IPS DF 6.9 (cell line): ENCODE results near the gene MSH5.

Source experiments
- DNase-seq: peaks from one replicate; pipeline ENCODE4 v3.0.0-alpha.2; 2013; ENCODE audit warnings: low read depth, low spot score
- H3K27ac ChIP-seq: one replicate; pipeline ENCODE4 v1.5.1; 2013; ENCODE audit warnings: low read length, control low read depth
- H3K27me3 ChIP-seq: 2 replicates; pipeline ENCODE4 v1.6.1; 2013; ENCODE audit warnings: mild to moderate bottlenecking, low read length; ENCODE audit not compliant: control insufficient read depth, insufficient read depth
- H3K36me3 ChIP-seq: 2 replicates; pipeline ENCODE4 v1.6.1; 2013; ENCODE audit warnings: low read length; ENCODE audit not compliant: control insufficient read depth, insufficient read depth
- H3K4me1 ChIP-seq: 2 replicates; pipeline ENCODE4 v1.6.1; 2013; ENCODE audit warnings: low read length; ENCODE audit not compliant: control insufficient read depth, insufficient read depth
- H3K4me3 ChIP-seq: 2 replicates; pipeline ENCODE4 v1.5.1; 2013; ENCODE audit warnings: mild to moderate bottlenecking, low read length
- H3K9me3 ChIP-seq: 2 replicates; pipeline ENCODE4 v1.6.1; 2013; ENCODE audit warnings: low read length, inconsistent platforms; ENCODE audit not compliant: control insufficient read depth, insufficient read depth
- WGBS: extraction: QIAGEN DNeasy Blood & Tissue Kit; methylation state at CpG from one replicate; pipeline ENCODE4 v1.1.7; 2013; ENCODE audit warnings: mixed read lengths, missing lambda C conversion rate; ENCODE audit not compliant: insufficient read length, insufficient coverage; 5-methylcytosine and 5-hydroxymethylcytosine counted together

The MSH5 gene

GRCh38 chr6:31712296-31712695 lies 27.5 kb upstream of the MSH5 start:
- DNase-seq: no peak
- Histone ChIP-seq H3K36me3 (no peaks in the 10 kb centered on the region), H3K27me3 (no peaks in the 10 kb centered on the region), H3K27ac (no peak overlapping the region), H3K9me3 (no peaks in the 10 kb centered on the region), H3K4me3 (no peak overlapping the region), H3K4me1 (peaks cover 6% of the 10 kb centered on the region)
- no CpG with 5 or more reads among the region's 8 CpGs for WGBS

GRCh38 chr6:31713465-31713864 lies 26.3 kb upstream of the MSH5 start:
- Histone ChIP-seq H3K9me3 (no peaks in the 10 kb centered on the region), H3K27ac (no peak overlapping the region), H3K36me3 (no peaks in the 10 kb centered on the region), H3K4me3 (no peak overlapping the region), H3K27me3 (no peaks in the 10 kb centered on the region), H3K4me1 (peaks cover 12% of the 10 kb centered on the region)
- no CpG with 5 or more reads among the region's 4 CpGs for WGBS
- no peak for DNase-seq

GRCh38 chr6:31713991-31714684 lies 25.7 kb upstream of the MSH5 start:
- Histone ChIP-seq H3K27ac (no peak overlapping the region), H3K36me3 (no peaks in the 10 kb centered on the region), H3K9me3 (no peaks in the 10 kb centered on the region), H3K4me1 (peaks cover 16% of the 10 kb centered on the region), H3K4me3 (no peak overlapping the region), H3K27me3 (no peaks in the 10 kb centered on the region)
- no peak for DNase-seq
- no CpG with 5 or more reads among the region's 5 CpGs for WGBS

GRCh38 chr6:31715022-31715958 lies 24.5 kb upstream of the MSH5 start, which contains the start of gene LY6G6D:
Gene LY6G6D, plus strand, starts transcription at chr6:31715348. Its CDS starts 8 bp downstream, at chr6:31715356.
- no CpG with 5 or more reads among the region's 16 CpGs for WGBS
- Histone ChIP-seq H3K4me1 (peaks cover 16% of the 10 kb centered on the region), H3K27me3 (no peaks in the 10 kb centered on the region), H3K27ac (no peak within 1 kb of the TSS), H3K9me3 (no peaks in the 10 kb centered on the region), H3K4me3 (no peak within 1 kb of the TSS; the same call in 1 of the 2 replicates), H3K36me3 (no peaks in the 10 kb centered on the region)
- DNase-seq: no peak

- H3K4me3 ChIP-seq: no peak overlapping the region
- H3K27me3 ChIP-seq: no peaks in the 10 kb centered on the region
- no peak for DNase-seq
- H3K4me1 ChIP-seq: peaks cover 16% of the 10 kb centered on the region
- no peaks in the 10 kb centered on the region for H3K36me3 ChIP-seq
- no CpG with 5 or more reads among the region's 10 CpGs for WGBS
- no peak overlapping the region for H3K27ac ChIP-seq
- no peaks in the 10 kb centered on the region for H3K9me3 ChIP-seq
These were observed 22.1 kb upstream of the MSH5 start for GRCh38 chr6:31717499-31718222.

GRCh38 chr6:31718265-31718664 lies 21.5 kb upstream of the MSH5 start:
- WGBS: no CpG with 5 or more reads among the region's 1 CpG
- Histone ChIP-seq H3K4me1 (peaks cover 16% of the 10 kb centered on the region), H3K4me3 (no peak overlapping the region), H3K27me3 (no peaks in the 10 kb centered on the region), H3K36me3 (no peaks in the 10 kb centered on the region), H3K27ac (no peak overlapping the region), H3K9me3 (no peaks in the 10 kb centered on the region)
- DNase-seq: no peak

GRCh38 chr6:31719001-31719400 lies 20.8 kb upstream of the MSH5 start:
- DNase-seq: no peak
- H3K9me3 ChIP-seq: no peaks in the 10 kb centered on the region

GRCh38 chr6:31720196-31720770 lies 19.5 kb upstream of the MSH5 start:
- H3K27ac ChIP-seq: no peak overlapping the region

More at GRCh38 chr6:31719001-31719400, 20.8 kb upstream of the MSH5 start:
- Histone ChIP-seq H3K4me1 (peaks cover 12% of the 10 kb centered on the region), H3K4me3 (no peak overlapping the region), H3K36me3 (no peaks in the 10 kb centered on the region), H3K27ac (no peak overlapping the region), H3K27me3 (no peaks in the 10 kb centered on the region)
- WGBS: no CpG with 5 or more reads among the region's 6 CpGs

GRCh38 chr6:31721351-31722020 lies 18.3 kb upstream of the MSH5 start, which contains the start of gene LY6G6C:
Gene LY6G6C, minus strand, starts transcription at chr6:31721746. Its CDS starts 67 bp downstream, at chr6:31721679.
- DNase-seq: no peak
- Histone ChIP-seq H3K4me1 (peaks cover 10% of the 10 kb centered on the region; the same call in 1 of the 2 replicates), H3K36me3 (peaks cover 2% of the 10 kb centered on the region; the same call in 1 of the 2 replicates), H3K9me3 (no peaks in the 10 kb centered on the region), H3K27me3 (no peaks in the 10 kb centered on the region), H3K4me3 (no peak within 1 kb of the TSS), H3K27ac (no peak within 1 kb of the TSS)
- no CpG with 5 or more reads among the region's 4 CpGs for WGBS

More at GRCh38 chr6:31720196-31720770, 19.5 kb upstream of the MSH5 start:
- Histone ChIP-seq H3K36me3 (no peaks in the 10 kb centered on the region), H3K27me3 (no peaks in the 10 kb centered on the region), H3K9me3 (no peaks in the 10 kb centered on the region), H3K4me1 (peaks cover 10% of the 10 kb centered on the region; the same call in 1 of the 2 replicates), H3K4me3 (no peak overlapping the region)
- WGBS: no CpG with 5 or more reads among the region's 5 CpGs
- no peak for DNase-seq
